NCI-H1092 treated with DMSO at 0.1 percent for 48 hours (cell line): ENCODE results near the gene ITIH5.
A peak's percentile ranks its signal among the peaks of the same experiment; 100 is the strongest.

Experiments used
- DNase-seq: peaks from one replicate; lab custom pipeline; 2025; lab: John Stamatoyannopoulos, UW

ITIH5 gene

DNA sequence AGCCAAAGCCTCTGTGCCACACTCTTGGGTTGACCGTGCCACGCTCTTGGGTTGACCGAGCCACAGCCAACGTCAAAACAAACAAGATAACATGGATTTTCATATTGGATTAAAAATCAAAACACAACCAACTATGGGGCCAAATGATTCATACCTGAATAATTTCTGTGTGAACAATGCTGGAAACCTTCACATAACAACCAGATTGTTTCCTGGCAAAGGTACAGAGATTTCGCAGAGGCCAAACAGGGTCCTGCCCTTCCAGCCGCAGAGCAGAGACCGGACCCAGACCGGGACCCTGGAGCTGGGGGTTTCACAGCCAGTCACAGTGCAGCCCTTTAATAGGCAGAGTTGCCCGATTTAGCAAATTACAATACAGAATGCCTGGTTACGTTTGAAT lies 40.5 kb downstream of the ITIH5 start:
- DNase-seq: no peak

- no peak for DNase-seq
These were observed 40.9 kb downstream of the ITIH5 start for GRCh38 chr10:7625836-7626235.

DNA sequence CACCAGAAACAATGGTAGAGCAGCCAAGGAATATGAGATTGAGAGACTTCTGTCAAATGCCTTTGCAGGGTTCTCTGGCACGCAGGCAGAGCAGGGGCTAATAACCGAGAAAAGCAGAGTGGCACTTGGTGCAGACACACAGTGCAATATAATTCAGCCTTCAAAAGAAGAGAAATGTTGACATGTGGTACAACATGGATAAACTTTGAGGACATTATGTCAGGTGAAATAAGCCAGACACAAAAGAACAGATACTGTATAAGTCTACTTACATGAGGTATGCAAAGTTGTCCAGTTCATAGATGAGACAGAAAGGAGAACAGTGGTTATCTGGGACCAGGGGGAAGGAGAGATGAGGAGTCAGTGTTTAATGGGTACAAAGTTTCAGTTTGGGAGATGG lies 41.8 kb downstream of the ITIH5 start:
- no peak for DNase-seq

DNA sequence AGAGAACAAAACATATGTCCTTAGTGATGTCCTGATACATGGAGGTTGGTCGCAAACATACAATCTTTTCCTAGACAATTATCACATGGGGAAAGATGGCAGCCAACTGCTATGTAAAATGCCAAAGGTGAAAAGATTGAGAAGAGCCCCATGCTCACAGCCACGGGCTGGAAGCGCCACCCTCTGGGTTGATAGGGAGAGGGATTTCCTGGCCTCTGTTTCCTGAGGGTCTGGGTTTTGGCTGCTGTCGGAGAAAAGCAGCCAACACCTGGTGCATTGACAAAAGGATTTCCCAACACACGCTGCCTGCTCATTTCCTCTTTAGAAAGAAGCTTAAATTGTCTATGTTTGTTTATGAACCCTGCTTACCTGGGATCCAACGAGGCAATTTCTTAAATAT lies 43.8 kb downstream of the ITIH5 start:
- peak; percentile 74 for DNase-seq

DNA sequence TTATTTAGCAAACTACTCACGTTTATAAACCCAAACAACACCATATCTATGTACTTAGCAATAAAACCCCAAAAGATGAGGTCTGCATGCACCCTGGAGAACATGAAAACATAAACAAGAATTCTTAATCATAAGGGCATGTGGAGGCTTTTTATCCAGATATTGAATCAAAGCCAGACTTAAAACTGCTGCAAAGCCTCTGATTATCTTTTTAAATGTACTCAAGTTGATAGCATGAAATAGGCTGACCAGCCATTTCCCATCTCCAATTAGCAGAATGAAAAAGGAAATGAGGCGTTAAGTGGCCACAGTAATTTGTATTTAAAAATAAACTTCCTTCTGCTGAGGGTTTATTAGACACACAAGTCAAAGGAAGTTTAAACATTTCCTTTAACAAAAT lies 48.3 kb downstream of the ITIH5 start:
- no peak for DNase-seq

DNA sequence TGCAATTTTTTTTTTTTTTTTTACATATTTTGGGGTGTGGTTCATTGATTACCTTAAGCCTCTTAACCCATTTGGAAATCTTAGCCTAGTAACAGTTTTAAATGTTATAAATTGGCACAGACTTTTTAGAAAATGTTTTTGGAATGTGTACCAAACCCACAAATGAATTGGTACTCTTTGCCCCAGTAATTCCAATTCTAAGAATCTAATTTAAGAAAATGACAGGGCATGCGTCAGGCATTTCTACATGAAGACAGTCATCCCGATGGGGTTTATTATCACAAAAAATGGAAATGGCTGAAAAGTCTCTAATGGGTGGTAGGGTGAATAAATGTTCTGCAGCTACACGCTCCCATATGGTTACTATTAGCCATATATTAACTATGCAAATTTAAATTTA lies 54.9 kb downstream of the ITIH5 start:
- DNase-seq: no peak

DNA sequence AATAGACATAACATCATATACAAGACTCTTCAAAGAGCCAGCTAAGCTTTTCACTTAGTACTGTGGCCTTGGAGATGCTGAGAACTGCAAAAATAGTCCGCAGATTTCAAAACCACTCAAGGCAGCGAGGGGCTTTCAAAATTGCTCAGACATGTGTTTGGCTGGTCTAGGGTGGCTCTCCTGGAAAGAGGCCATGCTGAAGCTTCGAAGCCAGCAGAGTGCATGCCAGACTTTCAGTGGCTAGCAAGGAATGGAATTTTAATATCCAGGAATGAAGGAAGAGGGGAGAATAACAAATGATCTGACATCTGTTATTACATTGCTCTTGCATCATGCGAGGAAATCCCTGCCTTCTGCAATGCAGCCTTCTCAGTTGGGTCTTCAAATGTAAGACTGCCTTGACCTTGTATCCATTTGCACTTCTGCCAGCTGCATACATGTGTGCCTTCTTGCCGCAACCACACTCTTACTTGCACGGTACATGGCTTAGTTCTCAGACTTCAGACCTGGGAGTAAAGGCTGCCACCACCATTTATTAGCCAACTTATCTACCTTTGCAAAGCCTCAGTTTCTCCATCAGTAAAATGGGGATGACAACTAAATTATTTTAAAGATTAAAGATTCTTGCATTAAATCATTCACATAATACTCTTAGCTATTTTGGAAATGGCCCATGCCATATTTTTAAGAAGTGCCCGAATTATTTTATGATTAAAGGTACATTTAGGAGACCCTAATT lies 55.9 kb downstream of the ITIH5 start:
- DNase-seq: no peak

DNA sequence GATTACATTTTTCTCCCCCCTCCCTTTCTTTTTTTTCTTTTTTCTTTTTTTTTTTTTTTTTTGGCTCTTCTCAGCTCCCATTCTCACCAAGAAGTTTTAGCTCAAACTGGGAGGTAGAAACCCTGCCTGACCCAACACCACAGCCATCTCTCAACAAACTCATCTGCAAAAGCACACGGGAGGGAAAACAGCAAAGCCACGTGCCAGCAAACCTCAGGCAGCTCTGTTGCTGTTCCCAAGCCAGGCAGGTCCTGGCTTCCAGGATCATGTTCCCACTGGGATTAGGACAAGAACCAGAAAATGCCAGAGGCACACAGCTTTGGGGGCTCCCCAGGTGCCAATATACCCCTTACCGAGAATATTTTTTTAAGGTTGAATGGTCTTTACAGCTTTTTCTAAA lies 56.7 kb downstream of the ITIH5 start:
- no peak for DNase-seq

GRCh38 chr10:7609556-7609955 lies 57.2 kb downstream of the ITIH5 start:
- no peak for DNase-seq

DNA sequence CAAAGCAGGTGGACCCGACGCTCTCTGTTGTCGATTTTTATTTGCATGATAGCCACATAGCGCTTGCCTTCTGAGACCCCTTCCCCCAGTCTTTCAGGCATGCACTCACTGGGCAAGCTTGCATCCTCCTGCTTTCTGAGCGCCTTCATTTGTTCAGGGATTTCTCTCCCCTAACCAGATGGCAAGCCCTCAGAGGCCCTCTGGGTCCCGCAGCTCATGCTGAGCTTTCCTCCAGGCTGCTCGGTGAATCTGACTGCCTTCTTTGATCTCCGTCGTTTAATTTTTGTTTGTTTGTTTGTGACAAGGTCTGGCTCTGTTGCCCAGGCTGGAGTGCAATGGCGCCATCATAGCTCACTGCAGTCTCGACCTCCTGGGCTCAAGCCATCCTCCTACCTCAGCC lies 58.8 kb downstream of the ITIH5 start:
- no peak for DNase-seq

- DNase-seq: no peak
These were observed 59.8 kb downstream of the ITIH5 start for GRCh38 chr10:7606951-7607404.

GRCh38 chr10:7605565-7606295 lies 61.0 kb downstream of the ITIH5 start:
- no peak for DNase-seq

- no peak for DNase-seq
These were observed 65.6 kb downstream of the ITIH5 start for GRCh38 chr10:7601023-7601656.

GRCh38 chr10:7598771-7599170 lies 68.0 kb downstream of the ITIH5 start:
- DNase-seq: no peak

DNA sequence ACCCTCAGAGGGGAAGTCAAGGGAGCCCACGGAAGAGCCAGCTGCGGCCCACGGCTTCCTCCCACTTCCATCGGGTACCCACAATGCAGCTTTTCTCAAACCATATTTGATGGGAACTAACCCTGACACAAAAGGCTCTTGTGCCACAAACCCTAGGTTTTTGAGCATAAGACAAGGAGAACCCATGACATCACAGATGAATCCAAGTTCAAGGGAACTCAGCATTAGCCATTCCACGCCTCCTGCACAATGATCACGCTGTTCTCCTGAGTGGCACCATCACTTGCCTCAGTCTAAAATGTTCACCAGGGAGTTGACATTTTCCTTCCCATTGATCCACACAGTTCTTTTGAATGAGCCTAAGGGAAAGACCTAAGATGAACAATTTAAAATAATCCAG lies 70.4 kb downstream of the ITIH5 start:
- no peak for DNase-seq

GRCh38 chr10:7593905-7594304 lies 72.9 kb downstream of the ITIH5 start:
- DNase-seq: no peak

DNA sequence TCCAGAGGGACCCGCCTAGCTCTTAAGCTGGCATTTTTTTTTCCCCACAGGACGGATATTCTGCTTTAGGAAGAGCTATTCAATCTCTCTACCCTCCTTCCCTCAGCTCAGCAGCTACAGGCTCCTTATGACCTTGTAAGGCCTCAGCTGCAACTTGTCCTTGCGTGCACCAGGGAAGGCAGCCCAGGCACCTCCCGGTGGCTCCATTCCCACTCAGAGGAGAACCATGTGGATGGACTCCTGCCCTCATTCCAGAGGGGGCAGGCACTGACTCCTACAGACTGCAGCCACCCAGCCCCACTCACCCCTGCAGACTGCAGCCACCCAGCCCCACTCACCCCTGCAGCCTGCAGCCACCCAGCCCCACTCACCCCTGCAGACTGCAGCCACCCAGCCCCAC lies 73.7 kb downstream of the ITIH5 start:
- no peak for DNase-seq

GRCh38 chr10:7592627-7593026 lies 74.1 kb downstream of the ITIH5 start:
- DNase-seq: no peak

- DNase-seq: no peak
These were observed 76.5 kb downstream of the ITIH5 start for GRCh38 chr10:7590271-7590670.

DNA sequence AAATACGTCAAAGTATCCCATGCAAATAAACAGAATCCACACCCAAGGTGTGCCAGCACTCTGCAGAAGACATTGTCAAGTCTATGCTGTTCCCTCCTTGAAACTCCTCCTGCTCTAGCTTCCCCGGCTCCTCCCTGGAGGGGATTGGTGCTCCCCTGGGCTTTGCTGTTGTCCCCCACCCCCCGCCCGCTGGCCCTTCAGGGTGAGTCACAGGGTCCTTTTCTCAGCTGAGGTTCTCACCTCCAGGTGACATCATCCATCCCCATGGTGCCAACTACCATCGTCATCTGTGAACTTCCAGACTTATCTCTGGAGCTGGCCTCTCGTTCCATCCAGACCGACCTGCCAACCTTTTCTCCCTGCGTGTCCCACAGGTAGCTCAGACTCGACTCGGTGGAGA lies 77.0 kb downstream of the ITIH5 start:
- DNase-seq: no peak

DNA sequence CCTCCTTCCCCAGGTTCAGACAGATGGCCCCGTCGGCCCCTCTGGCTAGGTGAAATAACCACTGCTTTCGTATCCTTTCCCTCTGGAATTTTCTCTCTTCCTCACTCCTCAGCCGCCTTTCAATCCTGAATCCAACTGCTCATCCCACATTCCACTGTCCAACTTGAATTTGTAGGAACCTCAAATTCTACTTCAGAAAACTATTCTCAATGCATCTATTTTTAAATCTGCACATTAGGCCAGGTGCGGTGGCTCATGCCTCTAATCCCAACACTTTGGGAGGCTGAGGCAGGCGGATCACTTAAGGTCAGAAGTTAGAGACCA lies 78.9 kb downstream of the ITIH5 start:
- no peak for DNase-seq

DNA sequence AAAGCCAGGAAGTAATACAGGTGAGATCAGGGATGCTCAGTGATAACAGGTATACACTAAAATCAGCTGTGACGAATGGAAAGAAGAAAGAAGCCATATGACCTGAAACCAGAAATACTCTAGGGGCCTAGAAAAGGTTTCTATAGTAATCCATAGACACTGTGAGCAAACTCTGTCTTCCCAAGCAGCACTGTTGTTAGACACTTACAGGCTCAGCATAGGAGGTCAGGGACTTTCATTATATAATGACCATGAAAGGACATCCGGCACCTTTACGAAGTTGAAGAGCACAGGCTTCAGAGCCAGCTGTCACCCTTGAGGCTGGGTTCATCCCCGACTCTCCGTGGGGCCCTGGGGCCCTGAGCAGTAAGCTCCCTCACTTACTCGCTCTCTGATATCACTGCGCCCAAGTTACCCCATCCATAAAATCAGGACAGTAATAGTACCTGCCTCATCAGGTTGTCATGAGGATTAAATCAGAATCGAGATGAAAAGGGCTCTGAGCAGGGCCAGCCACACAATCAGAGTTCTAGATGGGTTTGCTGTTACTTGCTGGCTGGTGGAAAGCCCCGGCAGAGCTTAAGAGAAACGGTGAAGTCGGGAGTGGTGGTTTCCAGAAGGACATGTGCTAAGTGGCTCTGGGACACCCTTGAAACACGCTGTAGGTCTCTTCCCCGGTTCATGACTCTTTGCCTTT lies 79.5 kb downstream of the ITIH5 start:
- DNase-seq: no peak

DNA sequence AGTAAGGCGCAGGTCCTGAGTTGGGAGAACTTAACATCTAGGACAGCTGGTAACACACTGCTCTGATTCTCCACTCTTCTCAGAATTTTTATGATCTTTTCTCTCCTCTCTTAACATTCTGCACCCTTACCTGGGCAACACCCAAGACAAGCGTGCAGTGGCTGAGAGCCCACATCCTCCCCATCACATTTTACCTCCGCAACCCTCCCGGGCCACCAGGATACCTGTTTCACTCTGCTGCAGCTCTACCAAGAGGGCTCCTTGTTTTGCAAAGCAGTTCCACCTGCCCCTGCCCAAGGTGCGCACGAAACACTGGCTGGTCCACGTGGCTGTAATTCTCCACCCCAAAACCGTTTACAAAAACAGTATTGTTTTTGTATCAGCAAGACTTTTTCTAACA lies 81.5 kb downstream of the ITIH5 start:
- DNase-seq: no peak
